Eye (tissue), 1 donor: Measurements from ENCODE around the gene ZNF213.
"Not testable (repeated sequence)": the region's sequence is repeated elsewhere in the genome, so short reads cannot be mapped to it uniquely, and the experiment has no call there.

Experiments
- DNase-seq: peaks from one replicate; pipeline ENCODE4 v3.0.0-alpha.2; 2015

ZNF213 gene

DNA sequence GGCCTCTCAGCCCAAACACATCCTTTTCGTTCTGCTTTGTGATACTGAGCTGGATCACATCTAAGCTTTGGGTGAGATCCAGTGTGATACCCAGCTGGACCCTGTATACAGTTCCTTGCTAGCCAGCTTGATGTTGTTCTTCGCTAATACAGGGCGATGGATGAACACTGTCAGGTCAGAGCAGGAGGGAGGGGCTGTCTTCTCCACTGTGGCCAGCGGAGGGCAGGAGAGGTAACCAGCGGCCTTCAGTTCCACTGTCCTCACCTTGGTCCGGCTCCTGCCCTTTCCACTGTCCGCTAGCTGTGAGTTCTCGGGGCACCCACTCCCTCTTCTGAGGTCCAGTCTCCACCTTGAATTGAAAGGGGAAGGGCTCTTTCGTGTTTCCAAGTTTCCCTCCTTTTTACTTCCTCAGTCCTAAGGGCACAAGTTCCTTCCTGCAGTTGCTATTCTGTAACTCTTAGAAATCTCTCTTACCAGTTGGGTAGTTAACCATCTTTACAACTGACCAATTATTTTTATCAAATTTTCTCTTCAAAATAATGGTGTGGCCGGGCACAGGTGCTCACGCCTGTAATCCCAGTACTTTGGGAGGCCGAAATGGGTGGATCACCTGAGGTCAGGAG, 3.0 kb upstream of the ZNF213 start:
- DNase-seq = peak; percentile 87

DNA sequence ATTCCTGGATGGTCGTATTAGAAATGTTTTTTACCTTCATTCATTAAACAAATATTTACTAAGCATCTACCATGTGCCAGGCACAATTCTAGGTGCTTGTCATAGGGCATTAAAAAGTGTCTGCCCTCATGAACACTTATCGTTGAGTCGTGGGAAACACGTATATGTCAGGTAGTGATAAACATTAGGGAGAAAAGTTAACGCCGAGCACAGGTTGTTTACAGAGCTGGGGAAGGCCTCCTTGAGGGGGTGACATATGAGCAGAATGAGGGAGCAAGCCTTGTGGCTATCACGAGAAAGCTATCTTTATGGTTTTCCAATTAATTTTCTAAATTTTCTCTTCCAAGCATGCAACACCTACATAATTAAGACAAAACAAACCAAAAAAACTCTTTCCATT, 985 bp upstream of the ZNF213 start:
- DNase-seq = peak; percentile 42

DNA sequence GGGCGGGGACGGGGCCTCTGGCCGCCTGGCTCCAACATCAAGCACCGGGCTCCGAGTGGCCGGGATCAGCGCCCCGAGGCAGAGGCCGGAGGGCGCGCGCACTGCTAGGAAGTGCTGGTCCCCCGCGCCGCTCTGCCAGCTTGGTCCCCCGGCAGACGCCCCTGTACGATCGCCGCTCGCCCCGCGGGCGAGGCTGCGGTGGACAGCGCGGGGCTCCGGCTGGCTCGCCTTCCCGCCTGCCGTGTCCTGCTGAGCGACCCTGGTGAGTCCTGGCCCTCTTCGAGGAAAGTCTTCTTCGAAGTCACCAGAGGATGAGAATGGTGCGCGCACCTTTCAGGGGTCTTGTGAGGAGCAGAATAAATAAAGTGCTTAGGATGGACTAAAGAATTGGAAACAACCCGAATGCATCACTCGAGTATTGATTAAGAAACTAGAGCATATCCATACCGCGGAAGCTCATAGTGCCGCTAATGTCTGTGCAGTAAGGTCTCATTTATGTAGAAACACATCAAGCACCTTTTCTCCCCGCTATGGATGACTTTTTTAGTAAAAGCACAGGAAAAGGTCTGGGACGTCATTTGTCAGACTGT, 392 bp downstream of the ZNF213 start:
- no peak for DNase-seq

DNA sequence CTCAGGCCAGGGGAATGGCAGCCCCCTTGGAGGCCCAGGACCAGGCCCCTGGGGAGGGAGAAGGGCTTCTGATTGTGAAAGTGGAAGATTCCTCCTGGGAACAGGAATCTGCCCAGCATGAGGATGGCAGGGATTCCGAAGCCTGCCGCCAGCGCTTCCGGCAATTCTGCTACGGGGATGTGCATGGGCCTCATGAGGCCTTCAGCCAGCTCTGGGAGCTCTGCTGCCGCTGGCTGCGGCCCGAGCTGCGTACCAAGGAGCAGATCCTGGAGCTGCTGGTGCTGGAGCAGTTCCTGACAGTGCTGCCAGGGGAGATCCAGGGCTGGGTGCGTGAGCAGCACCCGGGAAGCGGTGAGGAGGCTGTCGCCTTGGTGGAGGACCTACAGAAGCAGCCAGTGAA, 2.4 kb downstream of the ZNF213 start:
- DNase-seq = no peak

DNA sequence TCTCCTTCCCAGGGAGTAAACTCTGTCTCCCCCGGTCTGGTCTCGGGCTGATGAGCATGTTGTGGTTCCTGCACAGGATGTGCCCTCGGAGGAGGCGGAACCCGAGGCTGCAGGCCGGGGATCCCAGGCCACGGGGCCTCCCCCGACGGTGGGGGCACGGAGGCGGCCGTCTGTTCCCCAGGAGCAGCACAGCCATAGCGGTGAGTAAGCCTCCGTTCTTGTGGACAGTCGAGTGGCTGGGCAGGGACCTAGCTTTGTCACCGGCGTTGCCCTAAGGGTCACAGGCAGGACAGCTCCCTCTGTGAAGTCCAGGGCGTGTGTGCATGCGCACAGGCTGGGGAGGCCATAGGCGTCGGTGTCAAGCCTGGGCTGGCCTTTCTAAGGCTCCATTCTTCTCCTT, 3.5 kb downstream of the ZNF213 start:
- no peak for DNase-seq

DNA sequence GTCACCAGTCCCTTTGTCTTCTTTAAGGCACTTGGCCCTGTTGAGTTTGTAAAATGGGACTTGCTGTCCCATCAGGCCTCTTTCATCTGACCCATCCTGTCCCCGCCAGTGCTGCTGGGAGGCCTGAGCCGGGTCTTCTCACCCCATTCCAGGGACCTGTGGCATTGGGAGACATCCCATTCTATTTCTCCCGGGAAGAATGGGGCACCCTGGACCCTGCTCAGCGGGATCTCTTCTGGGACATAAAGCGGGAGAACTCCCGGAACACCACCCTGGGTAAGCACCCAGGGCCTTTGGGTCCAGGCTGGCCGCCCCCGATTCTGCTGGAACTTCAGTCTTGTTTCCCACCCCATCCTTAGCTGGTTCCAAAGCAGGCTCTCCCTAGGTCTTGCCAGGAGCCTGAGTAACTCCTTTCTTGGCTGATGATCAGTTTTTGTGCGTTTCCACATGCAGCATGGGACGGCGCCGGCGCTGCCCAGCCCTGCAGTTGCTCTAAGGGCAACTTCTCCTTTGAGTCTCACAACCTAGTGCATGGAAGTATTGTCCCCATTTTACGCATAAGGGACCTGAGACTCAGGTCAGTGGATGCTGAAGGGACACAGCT, 4.1 kb downstream of the ZNF213 start:
- no peak for DNase-seq

DNA sequence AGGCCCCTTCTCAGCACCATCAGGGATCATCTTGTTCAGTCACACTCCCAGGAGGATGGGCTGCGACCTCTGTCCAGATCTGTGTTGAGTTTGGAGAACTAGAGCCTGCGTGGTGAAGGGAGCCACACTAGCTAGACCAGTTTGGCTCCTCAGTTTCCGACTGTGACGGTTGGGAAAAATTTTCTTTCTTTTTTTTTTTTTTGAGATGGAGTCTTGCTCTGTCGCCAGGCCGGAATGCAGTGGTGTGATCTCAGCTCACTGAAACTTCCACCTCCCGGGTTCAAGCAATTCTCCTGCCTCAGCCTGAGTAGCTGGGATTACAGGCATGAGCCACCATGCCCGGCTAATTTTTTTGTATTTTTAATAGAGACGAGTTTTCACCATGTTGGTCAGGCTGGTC, 4.7 kb downstream of the ZNF213 start:
- DNase-seq = not testable (repeated sequence)

DNA sequence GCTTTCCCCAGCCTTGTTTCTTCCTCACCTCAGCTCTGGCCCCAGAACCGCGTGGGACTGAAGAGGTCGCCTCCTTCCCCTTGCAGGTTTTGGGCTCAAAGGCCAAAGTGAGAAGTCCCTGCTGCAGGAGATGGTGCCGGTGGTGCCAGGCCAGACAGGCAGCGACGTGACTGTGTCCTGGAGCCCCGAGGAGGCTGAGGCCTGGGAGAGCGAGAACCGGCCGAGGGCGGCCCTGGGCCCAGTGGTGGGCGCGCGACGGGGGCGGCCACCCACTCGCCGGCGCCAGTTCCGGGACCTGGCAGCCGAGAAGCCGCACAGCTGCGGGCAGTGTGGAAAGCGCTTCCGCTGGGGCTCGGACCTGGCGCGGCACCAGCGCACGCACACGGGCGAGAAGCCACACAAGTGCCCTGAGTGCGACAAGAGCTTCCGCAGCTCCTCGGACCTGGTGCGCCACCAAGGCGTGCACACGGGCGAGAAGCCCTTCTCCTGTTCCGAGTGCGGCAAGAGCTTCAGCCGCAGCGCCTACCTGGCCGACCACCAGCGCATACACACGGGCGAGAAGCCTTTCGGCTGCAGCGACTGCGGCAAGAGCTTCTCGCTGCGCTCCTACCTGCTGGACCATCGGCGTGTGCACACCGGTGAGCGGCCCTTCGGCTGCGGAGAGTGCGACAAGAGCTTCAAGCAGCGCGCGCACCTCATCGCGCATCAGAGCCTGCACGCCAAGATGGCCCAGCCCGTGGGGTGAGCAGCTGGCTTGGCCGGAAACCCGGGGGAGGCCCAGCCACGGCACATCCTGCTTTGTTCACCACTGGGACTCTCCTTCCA, 6.0 kb downstream of the ZNF213 start:
- no peak for DNase-seq

DNA sequence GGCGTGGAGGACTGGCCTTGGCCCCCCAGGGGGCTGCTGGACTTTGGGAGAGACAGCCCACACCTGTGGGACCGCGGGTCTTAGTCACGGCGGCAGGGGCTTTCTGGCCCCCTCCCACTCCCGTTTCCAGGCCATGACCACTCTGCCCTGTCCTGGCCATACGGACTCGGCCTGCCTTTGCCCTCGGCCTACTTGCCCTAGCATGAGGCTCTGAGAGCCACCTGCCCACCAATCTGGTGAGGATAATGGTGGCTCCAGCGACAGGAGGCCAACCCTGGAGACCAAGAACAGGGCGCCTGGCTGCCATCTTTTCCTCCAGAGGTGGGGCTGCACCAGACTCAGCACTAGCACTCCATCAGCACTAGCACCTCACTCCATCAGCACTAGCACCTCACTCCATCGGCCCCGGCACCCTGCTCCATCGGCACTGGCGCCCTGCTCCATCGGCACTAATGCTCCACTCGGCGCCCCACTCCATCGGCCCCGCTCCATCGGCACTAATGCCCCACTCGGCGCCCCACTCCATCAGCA, 7.0 kb downstream of the ZNF213 start:
- DNase-seq = no peak

DNA sequence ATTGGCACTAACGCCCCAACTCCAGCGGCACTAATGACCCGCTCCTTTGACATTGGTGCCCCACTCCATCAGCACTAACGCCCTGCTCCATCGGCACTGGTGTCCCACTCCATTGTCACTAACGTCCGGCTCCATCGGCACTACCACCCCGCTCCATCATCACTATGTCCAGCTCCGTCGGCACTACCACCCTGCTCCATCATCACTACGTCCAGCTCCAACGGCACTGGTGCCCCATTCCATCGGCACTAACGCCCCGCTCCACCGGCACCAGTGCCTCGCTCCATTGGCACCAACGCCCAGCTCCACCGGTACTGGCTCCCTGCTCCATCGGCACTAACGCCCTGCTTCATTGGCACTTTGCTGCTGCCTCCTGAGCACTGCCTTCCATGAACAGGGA, 7.5 kb downstream of the ZNF213 start:
- DNase-seq = no peak

DNA sequence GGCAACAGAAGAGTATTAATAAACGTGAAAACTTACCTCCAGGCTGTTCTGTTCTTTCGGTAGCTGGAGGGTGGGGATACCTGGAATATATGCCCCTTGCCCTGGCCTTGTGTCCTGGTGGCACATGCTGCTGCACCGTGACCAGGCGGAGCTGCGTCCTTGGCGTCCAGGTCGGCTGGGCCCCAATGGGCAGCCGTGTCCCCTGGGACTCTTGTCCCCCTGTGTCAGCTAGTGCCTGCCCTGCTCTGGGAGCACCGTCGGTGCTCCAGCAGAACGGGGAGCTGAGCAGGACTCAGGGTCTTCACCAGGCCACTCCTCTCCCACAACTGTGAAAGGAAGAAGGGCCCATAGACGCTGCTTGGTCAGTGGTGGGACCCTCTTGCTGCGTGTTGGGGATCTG, 7.9 kb downstream of the ZNF213 start:
- no peak for DNase-seq

DNA sequence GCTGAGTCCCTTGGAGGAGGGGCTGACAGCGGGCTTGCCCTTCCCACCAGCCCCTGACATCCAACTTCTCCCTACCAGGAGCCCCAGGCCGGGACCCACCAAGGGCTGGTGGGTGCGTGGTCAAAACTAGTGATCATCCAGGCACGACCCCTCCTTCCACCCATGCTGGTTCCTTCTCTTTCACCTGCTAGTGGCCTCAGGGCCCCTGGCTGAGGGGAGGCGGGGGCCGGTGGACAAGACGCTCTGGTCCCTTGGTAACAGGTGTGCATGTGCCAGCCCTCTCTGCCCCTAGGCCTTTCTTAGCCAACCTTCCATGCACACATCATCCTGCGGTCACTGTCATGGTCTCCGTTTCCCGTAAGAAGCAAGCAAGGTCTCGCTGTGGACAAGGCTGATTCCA, 8.4 kb downstream of the ZNF213 start:
- no peak for DNase-seq

DNA sequence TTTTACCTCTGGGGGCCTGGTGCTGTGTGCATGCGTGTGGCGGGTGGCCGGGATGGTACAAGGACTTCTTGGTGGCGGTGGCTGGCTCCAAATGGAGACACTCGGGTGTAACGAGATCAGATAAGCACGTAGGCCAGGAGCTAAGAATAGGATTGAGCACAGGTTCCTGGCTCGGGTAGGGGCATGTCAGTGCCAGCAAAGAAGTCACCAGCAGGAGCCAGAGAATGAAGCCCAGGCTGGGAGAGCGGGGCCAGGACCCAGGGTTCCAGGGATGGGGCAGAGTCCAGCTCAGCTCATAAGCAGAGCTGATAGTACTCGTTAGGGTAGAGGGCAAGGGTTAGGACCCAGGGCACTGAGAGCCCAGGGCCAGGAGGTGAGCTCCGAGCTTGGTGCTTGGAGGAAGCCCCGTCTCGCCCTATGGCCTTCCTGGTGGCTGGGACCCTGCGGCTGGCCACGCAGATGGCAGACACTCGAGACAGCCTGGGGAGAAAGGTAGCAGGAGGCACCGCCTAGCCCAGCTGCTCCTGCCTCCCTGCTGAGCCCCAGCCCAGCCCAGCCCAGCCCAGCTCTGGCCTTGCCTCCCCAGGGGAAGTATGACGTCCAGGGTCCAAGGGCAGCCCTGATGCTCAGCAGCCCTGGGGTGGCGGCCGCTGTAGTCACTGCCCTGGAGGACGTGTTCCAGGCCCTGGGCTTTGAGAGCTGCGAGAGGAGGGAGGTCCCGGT, 8.9 kb downstream of the ZNF213 start:
- DNase-seq = no peak

DNA sequence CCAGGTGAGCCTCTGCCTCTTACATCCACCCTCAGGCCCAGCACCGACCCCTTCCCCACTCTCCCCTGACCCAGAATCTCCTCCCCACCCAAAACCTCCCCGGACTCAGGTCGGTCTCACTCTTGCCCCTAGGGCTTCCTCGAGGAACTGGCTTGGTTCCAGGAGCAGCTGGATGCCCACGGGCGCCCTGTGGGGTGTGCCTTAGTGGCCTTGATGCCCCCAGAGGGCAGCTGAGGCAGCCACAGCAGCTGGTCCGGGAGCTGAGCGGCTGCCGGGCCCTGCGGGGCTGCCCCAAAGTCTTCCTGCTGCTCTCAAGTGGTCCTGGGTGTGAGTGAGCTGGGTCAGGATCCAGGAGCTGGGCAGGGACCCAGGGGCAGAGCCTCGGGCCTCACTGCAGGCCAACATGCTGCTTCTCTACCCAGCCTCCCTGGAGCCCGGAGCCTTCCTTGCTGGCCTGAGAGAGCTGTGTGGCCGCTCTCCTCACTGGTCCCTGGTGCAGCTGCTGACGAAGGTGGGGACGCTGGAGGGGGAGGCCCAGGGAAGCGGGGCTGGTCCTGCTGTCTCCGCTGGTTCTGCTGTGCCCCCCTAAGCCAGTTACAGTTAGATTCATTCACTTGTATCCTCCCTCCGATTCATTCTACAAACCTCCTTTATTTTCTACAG, 9.6 kb downstream of the ZNF213 start:
- no peak for DNase-seq

DNA sequence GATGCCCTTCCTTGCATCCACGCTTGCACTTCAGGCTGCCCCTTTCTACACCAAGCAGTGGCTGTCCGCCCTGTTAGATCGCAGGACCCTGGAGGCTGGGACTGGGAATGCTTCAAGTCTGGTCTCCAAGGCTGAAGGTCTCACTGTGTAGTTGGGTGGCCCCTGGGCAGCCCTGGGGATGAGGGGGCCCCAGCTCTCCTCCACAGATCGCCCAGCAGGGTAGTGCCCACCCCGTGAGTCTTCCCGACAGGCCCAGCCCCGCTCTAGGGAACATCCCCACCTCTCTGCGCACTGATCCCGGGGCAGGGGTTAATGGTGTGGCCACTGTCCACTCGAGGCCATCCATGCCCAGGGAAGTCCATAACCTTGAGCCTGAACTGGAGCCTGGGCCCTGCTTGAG, 10.3 kb downstream of the ZNF213 start:
- no peak for DNase-seq

DNA sequence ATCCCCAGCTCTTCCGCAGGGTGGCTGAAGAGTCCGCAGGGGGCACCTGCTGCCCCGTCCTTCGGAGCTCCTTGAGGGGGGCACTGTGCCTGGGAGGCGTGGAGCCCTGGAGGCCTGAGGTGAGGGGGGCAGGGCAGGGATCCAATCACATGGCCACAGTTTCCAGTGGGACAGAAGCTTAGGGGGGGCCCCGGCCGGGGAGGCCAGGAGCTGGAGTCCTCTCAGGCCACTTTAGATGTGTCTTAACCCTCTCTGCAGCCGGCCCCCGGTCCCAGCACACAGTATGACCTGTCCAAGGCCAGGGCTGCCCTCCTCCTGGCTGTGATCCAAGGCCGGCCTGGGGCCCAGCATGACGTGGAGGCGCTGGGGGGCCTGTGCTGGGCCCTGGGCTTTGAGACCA, 10.8 kb downstream of the ZNF213 start:
- DNase-seq = no peak

DNA sequence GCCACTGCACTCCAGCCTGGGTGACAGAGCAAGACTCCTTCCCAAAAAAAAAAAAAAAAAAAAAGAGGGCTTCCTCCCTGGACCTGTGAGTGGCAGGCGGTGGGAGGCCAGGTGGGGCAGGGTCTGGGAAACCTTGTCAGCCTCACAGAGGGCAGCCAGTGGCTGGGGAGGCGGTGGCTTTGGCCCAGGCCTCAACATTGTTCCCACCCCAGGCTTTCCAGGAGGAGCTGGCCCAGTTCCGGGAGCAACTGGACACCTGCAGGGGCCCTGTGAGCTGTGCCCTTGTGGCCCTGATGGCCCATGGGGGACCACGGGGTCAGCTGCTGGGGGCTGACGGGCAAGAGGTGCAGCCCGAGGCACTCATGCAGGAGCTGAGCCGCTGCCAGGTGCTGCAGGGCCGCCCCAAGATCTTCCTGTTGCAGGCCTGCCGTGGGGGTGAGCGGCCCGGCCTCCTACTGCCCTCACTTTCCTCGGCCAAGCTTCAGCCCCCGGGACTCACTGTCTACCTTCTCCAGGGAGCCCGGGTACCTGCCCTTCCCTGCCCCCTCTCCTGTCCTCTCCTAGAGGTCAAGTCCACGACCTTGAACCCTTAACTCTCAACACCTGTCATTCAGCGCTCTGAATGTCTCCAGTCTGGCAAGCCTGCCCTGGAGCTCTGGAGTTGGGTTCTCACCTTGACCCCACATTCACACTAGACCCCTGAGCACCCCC, 12.4 kb downstream of the ZNF213 start:
- no peak for DNase-seq

DNA sequence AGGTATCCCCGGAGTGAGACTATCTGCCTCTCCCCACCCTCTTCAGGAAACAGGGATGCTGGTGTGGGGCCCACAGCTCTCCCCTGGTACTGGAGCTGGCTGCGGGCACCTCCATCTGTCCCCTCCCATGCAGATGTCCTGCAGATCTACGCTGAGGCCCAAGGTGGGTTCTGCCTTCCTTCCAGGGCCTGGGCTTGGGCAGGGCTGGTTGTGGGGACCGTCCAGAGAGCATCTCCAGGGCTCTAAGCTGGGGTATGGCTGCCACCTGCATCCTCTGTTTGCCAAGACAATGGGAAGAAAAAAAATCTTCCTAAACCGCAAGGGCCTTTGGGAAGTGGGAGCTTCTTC, 12.9 kb downstream of the ZNF213 start:
- no peak for DNase-seq

DNA sequence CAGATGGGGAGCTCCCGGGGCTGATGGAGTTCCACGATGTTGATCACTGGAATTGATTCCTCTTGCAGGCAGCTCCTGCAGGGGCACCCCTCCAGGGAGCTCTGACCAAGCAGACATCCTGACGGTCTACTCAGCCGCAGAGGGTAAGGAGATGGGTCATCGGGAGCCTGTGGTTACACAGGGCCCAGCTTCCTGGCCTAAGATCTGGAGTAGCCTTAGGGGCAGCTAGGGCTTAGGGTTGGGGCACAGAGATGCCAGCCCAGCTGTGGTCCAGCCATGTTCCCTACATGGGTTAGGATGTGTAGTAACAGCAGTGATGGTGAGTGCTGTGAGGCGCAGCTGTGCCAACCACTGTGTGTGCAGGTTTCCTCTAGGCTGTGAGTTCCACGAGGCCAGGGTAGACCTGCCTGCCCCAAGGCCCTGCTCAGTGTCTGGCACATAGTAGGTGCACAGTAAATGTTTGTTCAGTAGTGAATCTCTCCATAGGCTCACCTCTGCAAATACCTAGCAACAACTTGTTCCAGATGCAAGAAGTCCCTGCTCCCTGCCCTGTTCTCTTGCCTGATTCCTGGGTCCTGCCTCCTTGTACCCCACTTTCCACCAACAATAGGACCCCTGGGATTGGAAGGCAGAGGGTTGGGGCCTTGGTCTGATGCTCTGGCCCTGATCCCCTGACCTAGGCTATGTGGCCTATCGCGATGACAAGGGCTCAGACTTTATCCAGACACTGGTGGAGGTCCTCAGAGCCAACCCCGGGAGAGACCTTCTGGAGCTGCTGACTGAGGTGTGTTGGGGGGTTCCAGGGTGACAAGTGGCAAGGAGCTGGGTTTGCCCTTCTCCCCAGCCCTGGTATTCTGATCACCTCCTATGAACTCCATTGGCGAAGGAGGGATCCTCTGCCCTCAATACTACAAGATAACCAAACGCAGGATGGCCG, 13.7 kb downstream of the ZNF213 start:
- no peak for DNase-seq

DNA sequence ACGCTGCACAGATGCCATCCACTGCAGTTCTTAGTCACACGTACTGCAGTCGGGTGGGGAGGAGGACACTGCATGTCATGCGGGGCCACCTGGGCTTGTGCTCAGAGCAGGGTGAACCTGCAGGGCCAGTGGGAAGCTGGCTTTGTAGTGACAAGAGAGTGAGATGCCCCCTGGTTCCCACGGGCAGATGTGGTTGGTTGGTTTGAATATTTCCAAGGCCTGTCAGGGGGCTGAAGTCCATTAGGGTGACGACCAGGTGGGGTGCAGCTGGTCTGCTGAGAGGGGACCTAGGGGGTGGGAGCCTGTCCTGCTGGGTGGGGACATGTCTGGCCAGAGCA, 14.3 kb downstream of the ZNF213 start:
- no peak for DNase-seq
